Activated naive CD4-positive, alpha-beta T cell treated with Interleukin-2 at 50 U/mL for 16 hours (primary cell): Measurements from ENCODE around the gene PACSIN1.

ENCODE experiments used
- DNase-seq: peaks from one replicate; pipeline ENCODE4 v3.0.0-alpha.2; 2020

Gene PACSIN1

DNA sequence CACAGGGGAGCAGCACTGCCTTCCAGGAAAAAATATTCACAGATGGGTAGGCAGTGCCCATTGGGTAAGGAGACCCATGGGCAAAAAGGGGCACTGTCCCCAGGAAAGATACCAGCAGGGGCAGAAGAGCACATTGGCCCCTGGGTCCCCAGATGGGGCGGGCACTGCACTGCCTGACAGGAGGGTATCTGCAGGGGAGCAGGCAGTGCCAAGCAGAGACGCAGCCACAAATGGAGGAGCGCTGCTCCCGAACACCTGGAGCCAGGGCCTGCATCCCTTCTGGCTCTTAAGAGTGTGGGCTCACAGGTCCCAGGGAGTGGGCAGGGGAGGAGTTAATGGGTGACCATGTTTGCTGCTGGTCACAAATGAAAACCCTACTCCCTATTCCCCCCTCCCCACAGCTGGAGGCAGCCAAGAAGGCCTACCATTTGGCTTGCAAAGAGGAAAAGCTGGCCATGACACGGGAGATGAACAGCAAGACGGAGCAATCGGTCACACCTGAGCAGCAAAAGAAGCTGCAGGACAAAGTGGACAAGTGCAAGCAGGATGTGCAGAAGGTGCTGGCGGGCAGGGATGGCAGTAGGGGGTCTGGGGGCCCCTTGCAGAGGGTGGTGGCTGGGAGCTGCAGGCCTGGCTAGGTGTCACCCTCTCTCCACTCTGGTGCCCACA is 63.3 kb downstream of the PACSIN1 start:
- DNase-seq, result no peak

DNA sequence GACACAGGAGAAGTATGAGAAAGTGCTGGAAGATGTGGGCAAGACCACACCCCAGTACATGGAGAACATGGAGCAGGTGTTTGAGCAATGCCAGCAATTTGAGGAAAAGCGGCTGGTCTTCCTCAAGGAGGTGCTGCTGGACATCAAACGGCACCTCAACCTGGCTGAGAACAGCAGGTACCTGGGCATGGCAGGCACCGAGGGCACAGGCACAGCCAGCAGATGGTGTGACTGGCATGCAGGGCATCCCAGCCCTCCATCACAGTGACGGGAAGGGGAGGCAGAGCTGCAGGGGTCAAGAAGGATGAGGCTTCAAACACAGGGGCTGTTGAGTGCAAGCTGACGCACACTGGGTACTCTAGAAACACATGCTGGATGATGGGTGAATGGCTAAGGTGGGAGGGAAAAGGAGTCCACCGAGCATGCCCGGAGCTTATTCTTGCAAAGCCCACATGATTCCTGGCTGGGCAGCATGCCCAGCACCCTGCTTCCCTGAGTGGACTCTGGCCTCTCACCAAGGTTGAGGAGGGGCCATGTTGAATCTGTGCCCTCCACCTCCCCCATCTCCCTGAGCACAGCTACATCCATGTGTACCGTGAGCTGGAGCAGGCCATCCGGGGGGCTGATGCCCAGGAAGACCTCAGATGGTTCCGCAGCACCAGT is 63.9 kb downstream of the PACSIN1 start:
- DNase-seq, result no peak

GRCh38 chr6:34530753-34531365 is 65.0 kb downstream of the PACSIN1 start:
- no peak for DNase-seq

- peak; percentile 9 for DNase-seq
Measured at GRCh38 chr6:34531580-34532201, 65.8 kb downstream of the PACSIN1 start.

DNA sequence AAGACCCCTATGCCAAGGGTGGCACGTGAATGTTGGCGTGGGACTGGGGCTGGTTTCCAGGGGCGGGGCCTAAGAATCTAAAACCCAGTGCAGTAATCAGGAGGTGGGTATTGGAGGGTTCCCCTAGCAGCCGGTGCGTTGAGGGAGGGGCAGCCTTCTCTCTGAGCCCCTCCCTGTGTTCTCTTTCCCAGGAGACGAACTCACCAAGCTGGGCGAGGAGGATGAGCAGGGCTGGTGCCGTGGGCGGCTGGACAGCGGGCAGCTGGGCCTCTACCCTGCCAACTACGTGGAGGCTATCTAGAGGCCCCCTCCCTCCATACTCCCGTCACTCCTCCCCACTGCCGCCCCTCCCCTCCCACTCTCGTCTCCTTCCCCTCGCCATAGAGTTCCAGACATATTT is 66.4 kb downstream of the PACSIN1 start:
- no peak for DNase-seq

DNA sequence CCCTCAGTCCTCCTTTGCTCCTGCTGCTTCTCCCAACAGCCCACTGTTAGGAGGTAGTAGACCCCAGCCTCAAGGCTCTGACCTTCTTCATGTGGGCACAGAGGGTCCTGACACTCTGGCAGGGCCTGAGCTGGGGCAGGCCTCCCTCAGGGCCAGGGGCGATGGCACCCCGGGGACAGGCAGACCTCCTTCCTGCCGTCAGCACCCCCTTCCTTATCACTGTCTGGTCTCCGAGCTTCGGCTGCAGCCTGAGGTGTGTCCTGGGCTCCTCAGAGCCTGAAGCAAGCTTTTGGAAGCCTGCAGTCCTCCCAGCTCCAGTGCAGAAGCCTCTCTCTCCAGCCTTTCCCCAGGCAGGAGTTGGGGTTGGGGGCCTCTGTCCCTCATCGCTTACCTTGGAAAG is 68.3 kb downstream of the PACSIN1 start:
- DNase-seq, result no peak

DNA sequence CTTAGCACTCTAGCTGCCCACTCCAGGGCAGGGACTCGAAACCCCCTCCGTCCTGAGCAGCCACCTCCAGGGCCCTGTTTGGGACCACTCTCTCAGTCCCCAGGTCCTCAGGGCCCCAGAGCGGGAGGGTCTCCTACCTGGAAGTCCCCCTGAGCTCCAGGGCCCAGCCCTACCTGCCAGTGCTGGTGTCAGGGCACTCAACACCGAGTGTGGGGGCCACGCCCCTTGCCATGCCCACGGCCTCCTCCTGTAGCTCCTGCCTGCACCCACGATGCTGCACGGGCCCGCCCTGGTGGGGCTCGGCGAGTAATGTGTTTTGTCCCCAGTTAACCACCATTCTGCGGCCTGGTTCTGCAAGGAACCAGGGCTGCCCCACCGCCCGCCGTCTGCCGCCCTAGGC is 68.8 kb downstream of the PACSIN1 start:
- no peak for DNase-seq

DNA sequence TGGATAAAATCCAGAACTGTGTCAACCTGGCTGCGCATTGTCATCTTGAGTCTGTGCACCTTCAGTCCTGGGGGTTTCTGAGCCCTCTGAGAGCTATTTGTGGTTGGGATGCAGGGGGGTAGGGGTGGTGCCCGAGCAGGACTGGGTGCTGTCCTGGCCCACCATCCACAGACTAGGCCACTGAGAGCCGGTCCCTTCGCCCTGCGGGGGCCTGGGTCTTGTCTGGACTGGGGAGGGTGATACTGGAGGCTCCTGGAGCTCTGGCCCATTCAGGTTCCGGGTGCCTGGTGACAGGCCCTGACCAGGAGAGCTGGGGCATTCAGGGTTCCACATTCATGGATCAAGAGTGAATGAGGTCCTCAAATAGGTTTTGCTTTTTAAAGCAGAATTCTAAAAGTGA is 69.3 kb downstream of the PACSIN1 start:
- no peak for DNase-seq

- DNase-seq, result no peak
Measured at GRCh38 chr6:34535646-34536045, 69.8 kb downstream of the PACSIN1 start.

GRCh38 chr6:34536251-34536958 is 70.5 kb downstream of the PACSIN1 start:
- no peak for DNase-seq

DNA sequence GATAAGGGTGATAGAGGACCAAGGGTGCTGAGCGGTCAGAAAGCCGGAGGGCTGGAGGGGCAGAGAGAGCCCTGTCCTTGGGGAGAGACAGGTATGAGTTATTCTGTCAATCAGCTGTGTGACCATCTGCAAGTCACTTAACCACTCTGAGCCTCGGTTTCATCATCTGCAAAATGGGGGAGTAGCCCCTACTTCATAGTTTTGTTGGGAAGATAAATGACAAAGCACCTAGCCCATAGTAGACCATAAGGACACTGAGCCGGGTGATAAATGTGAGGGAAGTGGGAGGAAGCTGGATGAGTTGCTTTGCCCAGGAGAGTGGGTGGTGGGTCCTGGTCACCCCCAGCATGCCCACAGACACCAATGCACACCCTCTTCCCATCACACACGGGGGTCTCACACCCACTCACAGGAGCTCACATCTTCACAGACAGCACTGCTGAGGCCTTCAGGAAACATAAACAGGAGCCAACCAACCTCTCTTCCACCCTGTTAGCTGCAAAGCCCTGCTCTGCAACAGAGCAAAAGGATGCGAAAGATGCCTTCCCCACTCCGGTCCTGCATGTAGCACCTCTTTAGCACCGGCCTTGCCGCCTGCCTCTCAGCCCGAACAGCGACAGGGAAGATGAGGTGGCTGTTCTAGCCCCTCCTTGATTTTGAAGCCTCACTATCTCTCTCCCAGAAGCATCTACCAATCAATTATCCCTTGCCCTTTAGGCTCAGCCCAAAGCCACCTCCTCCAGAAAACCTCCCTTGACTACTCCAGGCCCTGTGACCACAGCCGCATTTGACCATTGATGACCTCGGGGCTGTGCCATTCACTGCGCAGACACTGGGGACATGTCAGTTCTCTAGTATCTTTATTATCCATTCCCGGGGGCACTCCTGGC is 71.3 kb downstream of the PACSIN1 start:
- DNase-seq, result no peak

DNA sequence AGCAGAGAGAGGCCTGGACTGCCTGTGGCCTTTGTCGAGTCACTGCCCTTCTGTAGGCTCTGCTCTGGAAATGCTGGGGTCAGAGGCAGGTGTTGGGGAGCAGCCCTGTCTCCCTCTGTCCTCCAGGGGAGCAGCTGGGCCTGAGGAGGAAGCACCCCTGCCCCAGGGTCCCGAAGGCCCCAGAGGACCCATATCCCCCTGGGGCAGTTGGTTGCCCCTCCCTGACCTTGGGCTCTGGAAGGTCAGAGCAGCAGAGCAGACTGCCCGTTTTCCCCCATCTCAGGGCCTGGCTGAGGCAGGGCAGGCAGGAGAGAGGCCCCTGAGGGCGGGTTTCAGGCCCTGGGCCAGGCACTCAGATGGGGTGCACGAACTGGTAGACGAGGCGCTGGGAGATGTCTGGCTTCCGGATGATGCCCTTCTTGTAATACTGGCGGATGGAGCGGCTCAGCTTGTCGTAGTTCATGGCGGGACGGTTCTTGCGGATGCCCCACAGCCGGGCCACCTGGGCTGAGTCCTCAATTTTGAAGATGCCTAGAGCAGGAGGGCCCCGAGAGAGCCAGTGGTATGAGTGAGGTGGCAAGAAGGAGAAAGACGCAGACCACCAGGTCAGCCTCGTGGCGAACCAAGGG is 72.2 kb downstream of the PACSIN1 start:
- no peak for DNase-seq

DNA sequence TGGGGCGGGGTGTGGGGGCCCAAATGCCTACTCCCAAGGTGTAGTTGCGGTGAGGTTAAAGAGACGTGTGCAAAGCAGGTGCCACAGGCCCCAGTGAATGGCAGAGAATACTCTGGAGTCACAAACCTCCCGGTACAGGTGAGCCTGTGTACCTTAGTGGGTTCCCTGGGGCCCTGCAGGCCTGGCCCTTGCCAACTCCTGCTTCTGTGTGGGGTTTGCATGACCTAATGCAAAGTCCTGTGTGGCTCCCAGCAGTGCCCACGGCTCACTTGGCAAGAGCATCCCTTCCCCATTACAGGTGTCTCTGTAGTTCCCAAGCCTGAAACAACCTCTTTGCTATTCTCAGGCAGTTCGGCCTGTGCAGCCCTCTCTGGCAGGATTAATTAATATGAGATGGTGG is 72.7 kb downstream of the PACSIN1 start:
- DNase-seq, result no peak

DNA sequence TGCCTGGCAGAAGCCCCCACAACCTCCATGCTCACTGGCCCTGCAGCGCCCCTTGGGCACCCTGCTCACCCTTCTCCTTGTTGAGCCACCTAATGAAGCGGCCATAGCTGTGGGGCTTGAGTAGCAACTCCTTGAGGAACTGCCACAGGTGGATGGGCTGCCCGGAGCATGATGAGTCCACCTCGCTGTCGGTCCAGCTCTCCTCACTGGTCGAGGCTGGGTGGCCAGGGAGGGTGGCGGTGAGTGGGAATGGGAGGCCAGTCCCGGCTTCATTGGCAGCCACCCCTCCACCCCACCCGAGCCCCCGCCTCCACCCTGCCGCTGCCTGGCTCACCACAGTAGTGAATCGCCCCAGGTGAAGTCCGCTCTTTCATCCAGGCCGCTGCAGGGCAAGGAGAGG is 73.3 kb downstream of the PACSIN1 start:
- no peak for DNase-seq

DNA sequence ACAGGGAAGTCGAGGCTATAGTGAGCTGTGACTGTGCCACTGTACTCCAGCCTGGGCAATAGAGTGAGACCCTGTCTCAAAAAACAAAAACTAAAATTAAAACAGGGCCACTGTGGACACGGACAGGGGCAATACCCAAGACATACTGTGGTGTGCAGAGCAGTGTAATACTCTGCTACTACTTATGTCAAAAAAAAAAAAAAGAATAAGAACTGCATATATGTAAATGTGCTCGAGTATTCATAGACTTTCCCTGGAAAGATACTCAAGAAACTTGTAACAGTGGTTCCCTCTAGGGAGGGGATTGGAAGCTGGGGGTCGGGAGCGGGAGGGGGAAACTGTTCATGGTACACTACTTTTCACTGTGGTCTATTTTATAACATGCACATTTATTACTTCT is 74.3 kb downstream of the PACSIN1 start:
- DNase-seq, result no peak

DNA sequence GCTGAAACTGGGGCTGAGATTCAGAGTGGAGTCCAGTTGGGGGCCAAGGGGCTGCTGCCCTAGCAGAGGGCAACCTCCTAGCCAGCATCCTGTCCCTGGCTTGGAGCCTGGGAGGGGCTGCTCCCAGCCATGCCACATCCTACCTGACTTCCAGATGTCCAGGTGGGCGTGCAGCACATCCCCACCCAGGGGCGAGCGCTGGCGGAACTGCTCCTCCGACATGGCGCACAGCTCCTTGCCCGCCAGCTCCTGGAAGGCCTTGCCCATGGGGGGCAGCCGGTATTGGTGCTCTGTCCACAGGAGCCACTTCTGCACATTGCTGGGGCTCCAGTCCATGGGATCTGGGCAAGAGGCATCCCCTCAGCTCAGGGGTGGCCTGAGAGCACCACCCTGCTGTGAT is 75.0 kb downstream of the PACSIN1 start:
- no peak for DNase-seq

DNA sequence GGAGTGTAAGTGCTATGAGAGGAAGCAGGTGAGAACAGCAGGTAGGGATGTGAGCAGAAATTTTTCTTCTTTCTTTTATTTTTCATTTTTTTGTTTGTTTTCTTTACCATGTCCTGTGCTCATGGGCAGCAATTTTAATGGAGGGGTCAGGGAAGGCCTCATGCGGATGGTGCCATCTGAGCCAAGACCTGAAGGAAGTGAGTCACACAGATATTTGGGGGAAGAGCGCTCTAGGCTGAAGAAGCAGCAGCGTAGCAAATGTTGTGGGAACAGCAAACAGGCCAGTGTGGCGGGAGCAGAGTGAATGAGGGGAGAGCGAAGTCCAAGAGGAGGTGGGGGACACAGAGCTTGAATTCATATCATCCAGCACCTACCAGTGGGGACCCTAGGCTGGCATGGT is 77.5 kb downstream of the PACSIN1 start:
- no peak for DNase-seq

GRCh38 chr6:34544052-34544604 is 78.3 kb downstream of the PACSIN1 start:
- DNase-seq, result no peak

- DNase-seq, result no peak
Measured at GRCh38 chr6:34544776-34545471, 79.0 kb downstream of the PACSIN1 start.

DNA sequence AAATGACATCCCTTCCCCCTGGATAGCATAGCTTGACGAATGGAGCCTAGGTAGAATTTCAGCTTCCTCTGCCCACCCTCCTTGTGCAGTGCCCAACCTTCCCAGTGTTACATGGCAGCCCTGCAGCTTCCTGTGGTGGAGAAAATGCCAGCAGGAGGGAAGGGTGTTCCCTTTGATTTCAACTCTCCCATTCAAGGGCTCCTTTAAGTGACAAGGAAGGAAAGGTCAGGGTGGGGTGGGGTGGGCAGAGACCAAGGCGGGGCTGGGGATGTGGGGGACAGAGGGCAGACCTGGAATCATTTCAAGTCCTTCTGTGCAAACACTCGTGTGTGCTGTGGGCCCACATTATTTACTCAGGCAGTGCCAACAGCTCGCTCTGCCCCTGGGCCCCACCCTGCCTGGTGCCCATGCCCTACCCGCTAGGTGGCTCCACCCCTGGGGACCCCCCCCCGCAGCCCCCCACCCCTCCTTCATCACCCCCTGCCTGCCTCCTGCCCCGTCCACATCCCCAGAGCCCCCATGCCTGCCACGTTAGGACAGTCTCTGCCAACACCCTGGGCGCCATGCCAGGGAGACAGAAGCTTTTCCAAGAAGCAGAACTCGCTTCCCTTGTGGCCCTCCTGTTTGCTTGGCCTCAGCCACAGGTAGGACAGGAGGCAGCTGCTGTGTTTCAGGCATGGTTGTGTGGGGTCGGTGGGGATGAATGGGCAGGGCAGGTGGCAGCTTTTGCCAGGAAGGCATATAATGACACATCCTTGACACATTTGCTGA is 80.9 kb downstream of the PACSIN1 start:
- no peak for DNase-seq
